Measurements from ENCODE around the gene KCNT2.

The KCNT2 gene

DNA sequence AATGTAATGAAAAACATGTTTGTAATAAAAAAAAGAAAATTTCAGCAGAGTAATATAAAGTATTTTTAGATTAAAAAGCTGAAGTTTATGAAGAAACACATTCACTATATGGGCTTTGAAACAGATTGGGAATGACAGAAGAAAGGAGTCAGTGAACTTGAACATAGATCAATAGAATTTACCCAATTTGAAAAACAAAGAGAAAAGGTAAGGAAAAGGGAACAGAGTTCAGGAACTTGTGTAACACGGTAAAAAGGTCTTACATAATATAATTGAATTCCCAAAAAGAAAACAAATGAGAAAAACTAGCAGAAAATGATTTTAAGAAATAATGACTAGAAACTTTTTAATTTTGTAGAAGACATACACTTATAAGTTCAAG, 206.8 kb downstream of the KCNT2 start:
- no peak overlapping the region for H3K4me3 ChIP-seq (ENCODE audit: low read depth in 1 of 2, low read length in 1 of 2)

DNA sequence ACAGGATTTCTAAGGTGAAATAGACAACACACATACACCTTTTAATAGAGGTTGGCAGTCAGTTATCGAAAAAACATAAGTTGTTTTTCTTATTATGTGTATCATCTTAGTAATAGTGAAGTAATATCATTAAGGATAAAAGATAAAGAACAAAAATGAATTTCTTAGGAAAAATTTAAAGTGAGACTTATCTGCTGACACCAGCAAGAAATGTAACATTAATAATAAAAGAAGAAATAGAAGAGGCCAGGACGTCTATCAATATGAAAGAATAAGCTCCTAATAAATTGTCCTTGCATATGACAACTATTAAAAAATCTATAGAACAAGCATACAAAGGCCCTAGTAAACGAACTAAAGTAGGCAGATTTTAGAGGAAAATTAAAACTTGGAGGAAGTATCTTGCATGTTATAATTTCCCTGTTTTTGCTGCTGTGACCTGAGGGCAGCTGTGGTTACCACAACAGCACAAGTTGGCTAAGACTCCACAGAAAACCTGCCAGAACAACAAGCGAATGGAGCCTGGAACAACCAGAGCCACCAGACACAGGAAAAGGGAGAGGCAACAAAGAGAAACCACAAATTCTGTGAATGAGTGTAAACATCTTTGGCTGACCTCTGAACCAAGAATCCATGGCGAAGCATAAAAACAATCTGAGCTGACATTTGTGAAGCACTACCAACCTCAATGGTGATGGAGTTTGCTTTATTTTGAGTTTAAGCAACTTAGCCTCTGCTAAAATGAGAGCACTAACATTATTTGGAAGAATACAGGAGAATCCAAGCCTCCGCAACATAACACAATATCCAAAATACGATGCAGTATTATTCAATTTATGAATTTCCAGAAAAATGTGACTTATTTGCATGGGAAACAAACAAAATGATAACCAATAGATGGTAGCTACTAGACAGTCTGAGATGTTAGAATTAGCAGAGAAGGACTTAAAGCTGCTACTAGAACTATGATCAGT, 207.5 kb downstream of the KCNT2 start:
- TF ChIP-seq, protein P1, sequence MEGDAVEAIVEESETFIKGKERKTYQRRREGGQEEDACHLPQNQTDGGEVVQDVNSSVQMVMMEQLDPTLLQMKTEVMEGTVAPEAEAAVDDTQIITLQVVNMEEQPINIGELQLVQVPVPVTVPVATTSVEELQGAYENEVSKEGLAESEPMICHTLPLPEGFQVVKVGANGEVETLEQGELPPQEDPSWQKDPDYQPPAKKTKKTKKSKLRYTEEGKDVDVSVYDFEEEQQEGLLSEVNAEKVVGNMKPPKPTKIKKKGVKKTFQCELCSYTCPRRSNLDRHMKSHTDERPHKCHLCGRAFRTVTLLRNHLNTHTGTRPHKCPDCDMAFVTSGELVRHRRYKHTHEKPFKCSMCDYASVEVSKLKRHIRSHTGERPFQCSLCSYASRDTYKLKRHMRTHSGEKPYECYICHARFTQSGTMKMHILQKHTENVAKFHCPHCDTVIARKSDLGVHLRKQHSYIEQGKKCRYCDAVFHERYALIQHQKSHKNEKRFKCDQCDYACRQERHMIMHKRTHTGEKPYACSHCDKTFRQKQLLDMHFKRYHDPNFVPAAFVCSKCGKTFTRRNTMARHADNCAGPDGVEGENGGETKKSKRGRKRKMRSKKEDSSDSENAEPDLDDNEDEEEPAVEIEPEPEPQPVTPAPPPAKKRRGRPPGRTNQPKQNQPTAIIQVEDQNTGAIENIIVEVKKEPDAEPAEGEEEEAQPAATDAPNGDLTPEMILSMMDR (IDR thresholded peaks at IDR 0.05): no peak
- H3K36me3 ChIP-seq: no peaks in the 10 kb centered on the region
- no peaks in the 10 kb centered on the region for H3K27me3 ChIP-seq
- H3K9me3 ChIP-seq: no peaks in the 10 kb centered on the region
- H3K4me1 ChIP-seq (ENCODE audit: control insufficient read depth in 1 of 2, insufficient read depth in 1 of 2, low read depth in 1 of 2, low read length in 1 of 2): no peaks in the 10 kb centered on the region
- H3K4me3 ChIP-seq (ENCODE audit: low read depth in 1 of 2, low read length in 1 of 2): no peak overlapping the region
- H3K27ac ChIP-seq: no peak overlapping the region

More for the DNA sequence above, 206.8 kb downstream of the KCNT2 start:
- H3K36me3 ChIP-seq: no peaks in the 10 kb centered on the region
- TF ChIP-seq, protein P1 (IDR thresholded peaks at IDR 0.05): no peak
- H3K27ac ChIP-seq: no peak overlapping the region
- H3K9me3 ChIP-seq: no peaks in the 10 kb centered on the region
- no peaks in the 10 kb centered on the region for H3K4me1 ChIP-seq (ENCODE audit: control insufficient read depth in 1 of 2, insufficient read depth in 1 of 2, low read depth in 1 of 2, low read length in 1 of 2)
- H3K27me3 ChIP-seq: no peaks in the 10 kb centered on the region

DNA sequence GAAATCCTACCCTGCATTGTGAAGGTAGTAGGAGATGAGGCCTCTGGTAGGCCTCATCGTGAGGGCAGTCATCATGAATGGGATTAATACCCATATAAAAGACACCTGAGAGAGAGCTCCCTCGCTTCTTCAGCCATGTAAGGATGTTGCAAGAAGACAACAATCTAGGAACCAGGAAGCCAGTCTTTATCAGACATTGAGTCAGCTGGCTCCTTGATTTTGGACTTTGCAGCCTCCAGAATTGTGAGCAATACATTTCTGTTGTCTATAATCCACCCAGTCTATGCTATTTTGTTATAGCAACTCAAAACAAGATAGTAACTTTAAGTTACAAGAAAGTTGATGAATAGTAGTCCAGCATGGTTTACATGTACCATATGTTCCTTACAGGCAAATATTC, 208.5 kb downstream of the KCNT2 start:
- Histone ChIP-seq H3K27ac (no peak overlapping the region), H3K4me3 (ENCODE audit: low read depth in 1 of 2, low read length in 1 of 2) (no peak overlapping the region), H3K36me3 (no peaks in the 10 kb centered on the region), H3K9me3 (no peaks in the 10 kb centered on the region), H3K4me1 (ENCODE audit: control insufficient read depth in 1 of 2, insufficient read depth in 1 of 2, low read depth in 1 of 2, low read length in 1 of 2) (no peaks in the 10 kb centered on the region), H3K27me3 (no peaks in the 10 kb centered on the region)
- TF ChIP-seq, protein P1 (IDR thresholded peaks at IDR 0.05): no peak

DNA sequence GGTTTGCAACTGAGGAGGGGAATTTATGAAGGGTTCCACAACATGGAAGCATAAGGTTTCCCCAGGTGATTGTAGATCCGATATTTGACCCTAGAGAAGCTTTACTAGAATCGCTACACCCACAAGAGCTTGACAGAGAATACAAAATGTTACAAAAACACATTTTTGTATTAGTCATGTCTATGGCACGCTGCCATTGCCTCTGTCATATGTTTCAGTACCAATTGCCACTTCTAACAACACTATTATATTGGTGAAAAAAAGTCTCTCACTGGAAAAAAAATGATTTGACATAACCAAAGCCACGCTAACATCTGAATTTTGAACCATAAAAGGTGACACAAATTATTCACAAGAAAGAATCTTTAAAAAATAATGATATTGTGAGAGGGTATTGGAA, 214.5 kb downstream of the KCNT2 start:
- no peaks in the 10 kb centered on the region for H3K4me1 ChIP-seq (ENCODE audit: control insufficient read depth in 1 of 2, insufficient read depth in 1 of 2, low read depth in 1 of 2, low read length in 1 of 2)
- H3K4me3 ChIP-seq (ENCODE audit: low read depth in 1 of 2, low read length in 1 of 2): no peak overlapping the region
- H3K27me3 ChIP-seq: no peaks in the 10 kb centered on the region
- TF ChIP-seq, protein P1 (IDR thresholded peaks at IDR 0.05): no peak
- H3K27ac ChIP-seq: no peak overlapping the region
- no peaks in the 10 kb centered on the region for H3K9me3 ChIP-seq
- no peaks in the 10 kb centered on the region for H3K36me3 ChIP-seq

DNA sequence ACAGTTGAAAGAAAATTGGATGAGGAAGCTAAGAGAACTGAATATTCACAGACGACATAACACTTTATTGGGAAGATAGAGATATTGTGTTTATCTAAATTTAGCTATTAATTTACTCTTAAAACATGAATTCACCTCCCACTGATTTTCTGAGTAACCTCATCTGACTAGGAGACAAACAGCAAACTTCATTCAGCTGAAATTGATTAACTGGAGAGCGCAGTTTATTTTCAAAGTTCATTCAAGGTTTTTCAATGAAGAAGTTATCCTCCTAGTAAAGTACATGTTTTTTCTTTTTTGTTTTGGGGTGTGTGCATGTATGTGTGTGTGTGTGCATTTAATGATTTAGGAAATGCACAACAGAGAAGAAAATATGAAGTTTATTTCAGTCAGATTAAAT, 215.0 kb downstream of the KCNT2 start:
- Histone ChIP-seq H3K4me3 (ENCODE audit: low read depth in 1 of 2, low read length in 1 of 2) (no peak overlapping the region), H3K27ac (no peak overlapping the region), H3K4me1 (ENCODE audit: control insufficient read depth in 1 of 2, insufficient read depth in 1 of 2, low read depth in 1 of 2, low read length in 1 of 2) (no peaks in the 10 kb centered on the region), H3K27me3 (no peaks in the 10 kb centered on the region), H3K36me3 (no peaks in the 10 kb centered on the region), H3K9me3 (no peaks in the 10 kb centered on the region)
- TF ChIP-seq, protein P1 (IDR thresholded peaks at IDR 0.05): no peak

All from neutrophil (primary cell).